ENCODE data around the gene MAP2K3. TPM values are rescaled to one million over a fixed set of nuclear protein-coding genes. Genes with fewer than 3 reads are reported as not detected.

Gene MAP2K3
- total RNA-seq, 1 experiment from 2014 or later = 39.7 TPM

- CTCF ChIA-PET = no interaction called here
- peaks cover 20% of the 10 kb centered on the region for H3K4me1 Mint-ChIP-seq
- ATAC-seq = no peak
- H3K4me3 Mint-ChIP-seq = no peak overlapping the region
- no peaks in the 10 kb centered on the region for H3K9me3 Mint-ChIP-seq
- peaks cover 24% of the 10 kb centered on the region for H3K27me3 Mint-ChIP-seq (ENCODE audit: low read depth)
- no peak for DNase-seq (ENCODE audit: low spot score)
- no peak overlapping the region for H3K27ac Mint-ChIP-seq
- TF ChIP-seq TCF7 (CRISPR knock-in tag; IDR thresholded peaks at IDR 0.05; ENCODE audit: low read depth) (no peak), ZNF532 (CRISPR knock-in tag; IDR thresholded peaks at IDR 0.05; ENCODE audit: borderline replicate concordance) (no peak), SOX15 (CRISPR knock-in tag; IDR thresholded peaks at IDR 0.05) (no peak), SMAD3 (CRISPR knock-in tag; IDR thresholded peaks at IDR 0.05; ENCODE audit: borderline replicate concordance) (no peak), ZNF219 (CRISPR knock-in tag; IDR thresholded peaks at IDR 0.05; ENCODE audit: borderline replicate concordance) (no peak), CDX4 (CRISPR knock-in tag; IDR thresholded peaks at IDR 0.05; ENCODE audit: borderline replicate concordance) (no peak), RORB (CRISPR knock-in tag; IDR thresholded peaks at IDR 0.05) (no peak), ESRRA (CRISPR knock-in tag; IDR thresholded peaks at IDR 0.05; ENCODE audit: borderline replicate concordance) (no peak), FOXP1 (CRISPR knock-in tag; IDR thresholded peaks at IDR 0.05; ENCODE audit: borderline replicate concordance) (no peak), ERG (CRISPR knock-in tag; IDR thresholded peaks at IDR 0.05) (no peak), E2F5 (CRISPR knock-in tag; IDR thresholded peaks at IDR 0.05) (no peak), TEAD1 (CRISPR knock-in tag; IDR thresholded peaks at IDR 0.05) (no peak), PREB (CRISPR knock-in tag; IDR thresholded peaks at IDR 0.05; ENCODE audit: borderline replicate concordance) (no peak), ZBTB43 (CRISPR knock-in tag; IDR thresholded peaks at IDR 0.05) (no peak), ETV6 (CRISPR knock-in tag; IDR thresholded peaks at IDR 0.05) (no peak), MYBL2 (CRISPR knock-in tag; IDR thresholded peaks at IDR 0.05) (no peak), CTCF (IDR thresholded peaks at IDR 0.05) (no peak), ZNF263 (CRISPR knock-in tag; IDR thresholded peaks at IDR 0.05; ENCODE audit: low read depth) (no peak)
- H3K36me3 Mint-ChIP-seq = no peaks in the 10 kb centered on the region
- POLR2A ChIA-PET = no interaction called here
These were observed 12.9 kb upstream of the MAP2K3 start for GRCh38 chr17:21271454-21272183.

Data from WTC11 (cell line).